Mucosa of gallbladder (tissue), 1 donor: ENCODE measurements around the gene LNPK. TPM values are rescaled to one million over a fixed set of nuclear protein-coding genes. Genes with fewer than 3 reads are reported as not detected.
"Not testable (repeated sequence)": the region's sequence is repeated elsewhere in the genome, so short reads cannot be mapped to it uniquely, and the experiment has no call there.

Experiments used
- DNase-seq: peaks from one replicate; pipeline ENCODE4 v3.0.0-alpha.2; 2020; ENCODE audit warnings: low spot score
- total RNA-seq: library from RNA; stranded (reverse); gene quantifications from one replicate; pipeline ENCODE4 v1.2.1, GENCODE V29; 2021
- donor health status: DM: no; HTN: no; CAD: no.

Gene LNPK, protein sequence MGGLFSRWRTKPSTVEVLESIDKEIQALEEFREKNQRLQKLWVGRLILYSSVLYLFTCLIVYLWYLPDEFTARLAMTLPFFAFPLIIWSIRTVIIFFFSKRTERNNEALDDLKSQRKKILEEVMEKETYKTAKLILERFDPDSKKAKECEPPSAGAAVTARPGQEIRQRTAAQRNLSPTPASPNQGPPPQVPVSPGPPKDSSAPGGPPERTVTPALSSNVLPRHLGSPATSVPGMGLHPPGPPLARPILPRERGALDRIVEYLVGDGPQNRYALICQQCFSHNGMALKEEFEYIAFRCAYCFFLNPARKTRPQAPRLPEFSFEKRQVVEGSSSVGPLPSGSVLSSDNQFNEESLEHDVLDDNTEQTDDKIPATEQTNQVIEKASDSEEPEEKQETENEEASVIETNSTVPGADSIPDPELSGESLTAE
- 25.5 TPM for total RNA-seq

DNA sequence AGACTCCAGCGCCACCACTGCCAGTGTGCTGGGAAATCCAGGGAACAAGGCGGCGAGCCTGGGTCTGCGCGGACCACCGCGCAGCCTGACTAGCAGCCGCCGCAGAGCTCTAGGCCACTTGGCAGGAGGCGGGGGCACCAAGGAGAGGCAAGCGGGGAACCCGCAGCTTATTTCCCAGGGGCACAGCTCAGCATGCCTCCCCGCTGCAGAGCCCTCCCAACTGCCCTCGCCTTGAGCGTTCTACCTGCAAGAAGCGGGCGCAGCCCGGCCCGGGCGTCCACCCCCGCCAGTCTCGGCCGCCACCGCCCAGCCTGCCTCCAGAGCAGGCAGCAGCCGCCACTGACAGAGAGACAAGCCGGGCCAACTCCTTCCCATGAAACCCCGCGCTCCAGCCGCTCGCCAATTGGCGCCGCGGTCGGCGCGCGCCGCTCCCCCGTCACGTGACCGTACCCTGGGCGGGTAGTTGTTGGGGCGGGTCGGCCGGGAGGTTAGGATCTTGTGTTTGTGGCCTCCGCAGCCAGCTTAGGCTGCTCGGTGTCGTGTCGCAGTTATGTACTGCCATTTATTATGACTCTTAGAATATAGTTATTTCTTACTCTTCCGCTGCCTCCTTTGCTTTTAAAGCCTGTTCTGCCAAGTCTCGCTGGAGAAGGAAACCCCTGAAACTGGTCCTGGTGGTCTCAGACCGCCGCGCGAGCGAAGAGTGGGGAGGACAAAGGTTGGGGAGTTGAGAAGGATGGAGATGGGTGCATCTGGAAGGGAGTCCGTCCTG, at the start of gene LNPK:
Gene LNPK (minus strand): TSS at position 352 of the 772 bp plus-strand sequence. CDS start 6,683 bp downstream, outside the sequence.
- DNase-seq: peak; percentile 94

DNA sequence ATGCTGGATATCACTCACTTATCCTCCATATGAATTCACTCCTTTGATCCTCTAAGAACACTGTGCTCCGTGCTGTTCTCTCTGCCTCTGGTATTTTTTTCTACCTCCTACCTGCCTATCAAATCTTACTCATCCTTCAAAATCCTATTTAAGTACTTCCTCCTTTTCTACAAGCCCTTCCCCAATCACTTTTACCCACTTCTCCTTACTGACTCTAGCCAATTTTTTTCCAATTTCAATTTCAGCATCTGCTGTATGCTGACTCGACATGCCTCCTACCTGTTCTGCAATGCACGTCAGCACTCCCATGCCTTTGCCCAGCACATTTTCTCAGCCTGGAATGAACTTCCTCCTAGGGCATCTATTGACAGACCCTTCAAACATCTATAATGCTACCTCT, 37.3 kb upstream of the LNPK start:
- no peak for DNase-seq

DNA sequence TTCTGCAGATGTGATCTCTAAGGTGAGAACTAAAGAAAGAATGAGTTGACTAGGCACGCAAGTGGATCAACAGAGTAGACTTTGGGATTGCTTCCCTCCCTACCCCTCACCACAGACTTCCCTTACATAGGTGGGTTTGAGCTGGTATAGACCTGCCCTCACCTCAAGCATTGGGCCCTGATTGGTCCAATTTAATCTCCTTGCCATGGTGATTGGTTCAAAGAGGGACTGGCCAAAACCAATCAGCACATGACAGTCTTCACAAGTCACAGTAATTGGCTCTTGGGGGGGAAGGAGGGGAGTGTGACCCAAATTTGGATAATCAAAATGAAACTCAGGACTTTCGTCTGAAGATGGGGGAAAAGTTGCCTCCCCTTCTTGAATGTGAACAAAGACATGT, 36.6 kb upstream of the LNPK start:
- no peak for DNase-seq

DNA sequence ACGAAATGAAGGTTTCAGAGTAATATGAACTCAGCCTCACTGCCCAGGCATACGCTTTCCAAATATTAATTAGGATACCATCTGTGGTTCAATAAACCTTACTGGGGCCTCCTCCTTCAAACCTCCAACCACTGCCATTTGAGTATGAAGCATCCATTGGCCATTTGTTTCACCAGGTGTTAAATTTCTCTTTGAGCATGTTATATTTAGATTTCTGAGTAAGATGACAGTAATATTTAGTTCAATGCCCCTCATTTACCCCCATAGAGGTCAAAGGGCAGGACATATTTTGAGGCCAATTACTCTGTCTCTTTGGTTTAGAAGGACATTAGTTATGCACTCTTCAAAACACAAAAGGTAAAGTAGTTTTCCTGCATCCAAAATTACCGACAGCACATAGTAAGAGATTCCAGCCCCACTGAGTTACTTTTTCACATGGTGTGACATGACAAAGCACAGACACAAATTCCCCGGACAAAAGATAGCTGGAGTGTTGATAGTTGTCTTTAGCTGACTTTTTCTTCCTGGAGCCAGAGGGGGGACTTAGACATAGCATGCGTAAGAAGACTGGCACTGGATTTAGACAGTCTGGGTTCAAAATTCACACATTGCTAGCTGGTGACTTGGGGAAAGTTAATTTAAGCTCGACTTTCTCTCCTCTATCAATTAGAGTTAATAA, 33.1 kb upstream of the LNPK start:
- no peak for DNase-seq

DNA sequence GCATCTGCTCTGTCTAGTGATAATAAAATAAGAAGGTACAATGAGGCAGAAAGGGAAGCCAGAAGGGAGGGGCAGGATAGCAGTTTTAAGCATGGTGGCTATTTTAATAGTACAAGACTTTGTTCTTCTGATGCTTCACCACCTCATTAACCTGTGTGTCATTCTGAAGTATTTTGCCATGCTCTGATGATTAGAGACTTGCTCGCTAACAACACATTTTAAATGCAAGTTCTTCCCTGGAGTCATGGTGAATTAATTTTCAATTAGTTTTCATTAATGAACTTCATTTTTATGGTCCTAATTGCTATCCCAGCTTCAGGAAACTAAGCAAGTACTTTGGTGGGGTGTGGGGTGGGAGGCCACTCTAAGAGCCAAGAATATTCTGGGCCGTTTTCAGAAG, 25.7 kb upstream of the LNPK start:
- no peak for DNase-seq

DNA sequence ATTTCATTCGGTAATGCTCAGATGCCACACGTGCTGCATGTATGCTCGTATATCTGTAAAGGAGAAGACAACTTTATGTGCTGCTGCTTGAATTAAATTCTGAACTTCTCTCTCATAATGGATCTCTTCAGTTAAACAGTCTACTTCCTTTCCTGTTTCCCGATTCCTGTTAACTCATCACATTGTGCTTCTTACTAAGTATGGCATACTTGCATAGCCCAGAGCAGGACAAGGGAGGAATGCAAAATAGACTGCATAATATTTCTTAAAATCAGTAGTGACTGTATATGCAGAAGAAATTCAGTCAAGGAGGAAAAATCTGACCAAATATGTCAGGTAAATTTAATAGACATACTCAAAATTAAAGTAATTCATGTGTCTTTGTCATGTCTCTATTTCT, 23.9 kb upstream of the LNPK start:
- no peak for DNase-seq

DNA sequence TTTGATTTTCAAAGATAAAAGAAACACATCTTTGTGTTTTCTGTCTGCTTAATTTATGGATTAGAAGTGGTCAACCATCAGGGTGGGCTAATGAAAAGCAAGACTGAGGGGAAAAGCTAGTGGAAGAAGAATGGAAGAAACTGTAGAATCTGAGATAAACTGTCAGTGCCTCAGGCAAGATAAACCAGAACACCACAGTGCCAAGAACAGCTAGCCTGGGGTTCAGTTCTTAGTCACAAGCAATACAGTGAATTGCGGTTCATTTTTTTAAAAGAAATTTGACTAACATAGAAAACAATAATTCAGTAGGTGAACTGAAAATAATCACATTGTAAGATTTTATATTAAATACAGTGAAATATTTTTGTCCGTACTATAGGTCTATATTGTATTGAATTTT, 22.0 kb upstream of the LNPK start:
- no peak for DNase-seq

DNA sequence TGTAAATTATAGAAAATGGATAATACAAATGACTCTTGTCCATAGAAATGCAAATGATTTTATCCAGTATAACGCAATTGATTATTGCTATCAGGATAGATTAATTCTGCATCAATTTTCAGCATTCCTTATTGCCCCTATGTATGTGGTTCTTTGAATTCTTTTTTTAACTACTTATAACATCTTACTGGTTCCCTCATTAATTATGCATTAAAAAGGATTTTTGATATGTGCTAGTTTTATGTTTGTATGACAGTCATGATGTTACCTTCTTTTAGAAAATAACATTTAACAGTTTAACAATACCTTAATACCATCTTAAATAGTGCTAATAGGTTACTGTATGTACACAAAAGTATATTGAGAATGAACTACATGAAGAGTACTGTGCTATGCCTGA, 20.0 kb upstream of the LNPK start:
- no peak for DNase-seq

DNA sequence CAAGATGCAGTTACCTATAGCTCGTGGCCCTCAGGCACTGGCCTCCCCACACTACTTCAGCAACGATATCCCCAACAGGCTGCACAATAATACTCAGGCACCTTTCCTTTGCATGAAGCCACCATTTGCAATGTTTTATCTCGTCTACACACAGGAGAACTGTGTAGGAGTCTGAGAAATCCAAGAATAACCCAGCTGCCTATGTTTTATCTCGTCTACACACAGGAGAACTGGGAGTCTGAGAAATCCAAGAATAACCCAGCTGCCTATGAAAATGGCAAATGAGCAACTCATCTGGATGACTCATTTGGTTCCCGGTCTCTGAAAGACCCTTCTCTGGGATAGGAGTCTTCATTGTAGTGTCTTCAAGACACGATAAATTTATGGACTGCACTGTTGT, 18.3 kb upstream of the LNPK start:
- no peak for DNase-seq

DNA sequence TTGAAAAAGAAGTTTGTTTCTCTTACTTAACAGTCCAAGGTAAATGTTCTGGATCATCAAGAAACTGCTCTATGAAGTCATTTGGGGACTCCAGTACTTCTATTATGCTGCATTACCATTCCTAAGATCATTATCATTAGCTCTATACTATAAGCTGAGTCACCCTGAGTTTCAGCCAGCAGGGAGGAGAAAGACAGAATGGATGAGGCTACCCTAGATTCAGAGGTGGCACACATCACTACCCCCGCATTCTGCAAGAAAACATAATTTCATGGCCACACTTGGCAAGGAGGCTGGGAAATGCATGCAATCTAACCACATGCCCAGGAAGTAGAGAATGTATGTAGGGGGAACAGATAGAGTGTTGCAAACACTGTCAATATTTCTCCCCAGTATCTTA, 16.6 kb upstream of the LNPK start:
- DNase-seq: no peak

DNA sequence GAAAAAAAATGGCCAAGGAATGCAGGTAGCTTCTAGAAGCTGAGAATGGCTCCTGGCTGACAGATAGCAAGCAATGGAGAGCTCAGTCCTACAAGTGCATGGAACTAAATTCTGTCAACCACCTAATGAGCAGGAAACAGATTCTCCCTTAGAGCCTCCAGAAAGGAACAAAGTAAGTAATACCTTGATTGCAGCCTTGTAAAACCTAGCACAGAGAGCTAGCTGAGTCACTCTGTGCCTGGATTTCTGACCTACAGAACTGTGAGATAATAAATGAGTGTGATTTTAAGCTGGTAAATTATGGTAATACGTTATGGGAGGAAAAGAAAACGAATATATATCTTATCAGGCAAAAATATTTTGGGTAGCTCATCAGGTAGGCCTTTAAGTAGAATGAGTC, 7.4 kb upstream of the LNPK start:
- no peak for DNase-seq

DNA sequence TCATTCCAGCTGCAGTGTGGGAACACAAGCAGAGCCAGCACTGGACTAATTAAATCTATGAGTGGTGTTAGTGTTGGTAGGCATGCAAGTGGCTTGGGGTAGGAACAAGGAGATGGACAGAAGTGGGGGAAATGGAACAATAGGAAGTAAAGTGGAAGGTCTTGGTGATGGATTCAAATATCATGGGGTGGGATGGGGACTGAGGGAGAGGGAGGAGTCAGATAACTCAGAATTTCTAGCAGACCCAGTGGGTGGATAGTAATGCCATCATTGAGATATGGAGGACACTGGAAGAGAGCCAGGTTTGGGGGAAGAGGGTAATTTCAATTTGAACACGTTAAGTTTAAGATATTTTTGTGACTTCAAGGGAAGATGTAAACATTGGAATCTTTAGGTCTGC, 2.9 kb upstream of the LNPK start:
- DNase-seq: no peak

DNA sequence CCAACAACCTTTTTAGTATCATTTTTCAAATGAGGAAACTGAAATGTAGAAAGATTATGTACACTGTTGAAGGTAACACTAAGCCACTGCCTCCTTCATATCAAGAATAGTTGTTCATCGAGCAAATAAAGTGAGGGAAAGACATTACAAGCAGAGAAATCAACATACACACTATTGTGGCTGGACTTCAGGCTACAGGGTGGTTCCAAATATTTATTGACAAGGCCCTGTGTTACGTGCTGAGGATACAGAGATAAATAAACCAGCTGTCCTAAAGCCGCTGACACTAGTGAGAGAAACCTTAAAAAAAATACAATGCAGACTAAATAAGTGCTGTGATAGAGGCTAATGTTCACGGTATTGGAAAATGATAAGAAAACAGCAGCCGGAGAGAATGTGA, 1.9 kb upstream of the LNPK start:
- DNase-seq: no peak

DNA sequence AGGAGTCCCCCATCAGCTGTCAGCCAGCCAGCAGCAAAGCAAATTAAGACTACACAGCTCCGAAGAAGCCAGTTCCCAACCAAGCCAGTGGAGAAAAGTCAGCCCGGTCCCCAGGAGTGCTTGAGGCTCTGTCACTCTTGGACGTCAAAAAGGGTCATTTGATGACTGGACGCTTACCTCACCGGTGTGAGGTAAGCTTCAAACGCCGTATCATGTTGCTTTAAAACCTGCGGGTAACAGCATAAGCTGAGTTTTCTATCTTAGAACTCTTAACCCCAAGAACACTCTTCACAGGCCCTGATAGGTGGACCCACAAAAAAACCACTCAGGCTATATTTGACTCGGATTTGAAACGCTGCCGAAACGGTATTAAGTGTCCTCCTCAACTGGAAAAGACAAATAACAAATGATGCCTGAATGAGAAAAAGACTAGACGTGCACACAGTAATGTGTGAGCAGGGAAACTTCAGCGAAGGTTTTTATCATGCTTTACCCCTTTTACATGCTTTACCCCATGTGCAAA, 682 bp upstream of the LNPK start:
- DNase-seq: no peak

DNA sequence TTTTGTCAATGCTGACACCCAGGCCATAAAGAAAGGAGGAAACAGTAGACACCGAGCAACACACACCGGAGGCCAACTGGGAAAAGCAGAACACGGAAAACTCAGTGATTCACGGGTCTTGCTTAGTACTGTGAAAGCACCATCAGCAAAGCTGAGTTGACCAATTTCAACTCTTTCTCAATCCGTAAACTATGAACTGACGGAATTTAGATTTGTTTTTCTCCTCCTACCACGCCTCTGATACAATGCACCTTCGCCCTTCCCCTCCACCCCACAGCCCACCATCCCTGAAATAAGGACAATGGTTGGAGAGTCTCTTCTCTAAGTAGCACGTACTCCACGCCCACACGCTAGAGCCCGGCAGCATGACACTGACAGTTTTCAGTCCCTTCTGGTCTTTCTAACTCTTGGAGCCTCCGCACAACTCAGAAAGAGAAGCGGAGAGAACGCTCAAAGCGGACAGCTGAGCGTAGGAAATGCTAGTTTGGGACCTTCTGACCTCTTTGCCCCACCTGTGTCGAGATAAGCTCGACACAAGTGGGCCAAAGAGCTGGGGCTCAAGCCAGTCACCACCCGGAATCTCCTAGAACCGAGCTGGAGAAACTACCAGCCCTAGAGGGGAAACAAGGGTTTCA, 669 bp downstream of the LNPK start:
- peak; percentile 16 for DNase-seq

DNA sequence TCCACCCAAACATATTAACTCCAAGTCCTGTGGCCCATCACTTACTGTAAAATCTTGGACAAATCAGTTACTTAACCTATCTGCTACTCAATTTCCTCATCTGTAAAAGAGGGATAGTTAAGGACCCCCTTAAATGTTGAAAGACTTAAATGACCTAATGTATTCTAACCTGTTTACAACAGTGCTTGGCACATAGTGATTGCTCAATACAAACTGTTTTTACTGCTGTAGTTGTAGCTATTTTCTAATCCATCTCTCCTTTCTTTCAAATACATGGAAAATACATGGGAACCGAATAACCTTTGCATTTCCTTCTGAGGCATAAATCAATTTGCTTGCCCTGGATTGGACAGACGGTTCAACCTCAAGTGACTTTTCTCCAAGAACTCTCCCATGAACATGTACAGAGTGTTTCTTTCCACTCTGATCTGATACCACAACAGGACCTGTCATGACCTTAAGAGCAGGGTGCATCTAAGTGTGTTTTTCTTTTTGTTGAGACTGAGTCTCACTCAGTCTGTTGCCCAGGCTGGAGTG, 2.7 kb downstream of the LNPK start:
- DNase-seq: no peak

DNA sequence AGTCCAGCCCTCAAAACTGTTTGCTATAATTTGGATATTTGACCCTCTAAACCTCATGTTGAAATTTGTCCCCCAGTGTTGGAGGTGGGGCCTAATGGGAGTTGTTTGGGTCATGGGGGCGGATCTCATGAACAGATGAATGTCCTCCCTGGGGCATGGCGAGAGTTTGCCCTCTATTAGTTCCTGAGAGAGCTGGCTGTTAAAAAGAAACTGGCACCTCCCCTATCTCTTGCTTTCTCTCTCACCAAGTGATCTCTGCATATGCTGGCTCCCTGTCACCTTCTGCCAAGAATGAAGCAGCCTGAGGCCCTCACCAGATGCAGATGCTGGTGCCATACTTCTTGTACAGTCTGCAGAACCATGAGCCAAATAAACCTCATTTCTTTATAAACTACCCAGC, 12.0 kb downstream of the LNPK start:
- no peak for DNase-seq

DNA sequence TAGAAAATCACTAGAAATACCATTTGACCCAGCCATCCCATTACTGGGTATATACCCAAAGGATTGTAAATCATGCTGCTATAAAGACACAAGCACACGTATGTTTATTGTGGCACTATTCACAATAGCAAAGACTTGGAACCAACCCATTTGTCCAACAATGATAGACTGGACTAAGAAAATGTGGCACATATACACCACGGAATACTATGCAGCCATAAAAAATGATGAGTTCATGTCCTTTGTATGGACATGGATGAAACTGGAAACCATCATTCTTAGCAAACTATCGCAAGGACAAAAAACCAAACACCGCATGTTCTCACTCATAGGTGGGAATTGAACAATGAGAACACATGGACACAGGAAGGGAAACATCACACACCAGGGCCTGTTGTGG, 14.9 kb downstream of the LNPK start:
- not testable (repeated sequence) for DNase-seq

DNA sequence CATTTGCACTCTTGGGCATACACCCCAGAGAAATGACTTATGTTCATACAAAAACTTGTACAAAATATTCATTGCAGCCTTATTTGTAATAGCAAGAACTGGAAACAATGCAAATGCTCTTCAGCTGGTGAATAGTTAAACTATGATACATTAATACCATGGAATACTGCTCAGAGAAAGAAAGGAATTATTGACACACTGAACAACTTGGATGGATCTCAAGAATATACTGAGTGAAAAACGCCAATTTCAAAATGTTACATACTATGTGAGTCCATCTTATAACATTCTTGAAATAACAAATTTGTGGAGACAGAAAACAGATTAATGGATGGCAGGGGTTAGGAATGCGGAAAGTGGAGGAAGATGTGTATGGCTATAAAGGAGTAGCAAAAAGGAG, 17.2 kb downstream of the LNPK start:
- no peak for DNase-seq

DNA sequence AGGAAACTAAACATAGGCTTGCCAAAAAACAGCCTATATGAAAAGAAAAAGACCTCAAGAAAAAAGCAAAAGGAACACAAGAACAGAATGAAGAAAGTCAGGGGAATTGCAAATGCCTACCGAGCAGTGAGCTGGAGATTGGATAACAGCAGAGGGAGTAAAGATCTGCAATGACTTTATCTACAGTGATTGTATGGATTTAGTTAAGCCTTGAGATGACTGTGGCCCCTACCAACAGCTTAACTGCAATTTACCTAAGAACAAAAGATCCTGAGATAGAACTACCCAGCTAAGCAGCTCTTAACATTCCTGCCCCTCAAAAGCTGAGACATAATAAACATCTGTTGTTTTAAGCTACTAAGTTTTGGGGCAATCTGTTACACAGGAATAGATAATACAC, 20.5 kb downstream of the LNPK start:
- no peak for DNase-seq

DNA sequence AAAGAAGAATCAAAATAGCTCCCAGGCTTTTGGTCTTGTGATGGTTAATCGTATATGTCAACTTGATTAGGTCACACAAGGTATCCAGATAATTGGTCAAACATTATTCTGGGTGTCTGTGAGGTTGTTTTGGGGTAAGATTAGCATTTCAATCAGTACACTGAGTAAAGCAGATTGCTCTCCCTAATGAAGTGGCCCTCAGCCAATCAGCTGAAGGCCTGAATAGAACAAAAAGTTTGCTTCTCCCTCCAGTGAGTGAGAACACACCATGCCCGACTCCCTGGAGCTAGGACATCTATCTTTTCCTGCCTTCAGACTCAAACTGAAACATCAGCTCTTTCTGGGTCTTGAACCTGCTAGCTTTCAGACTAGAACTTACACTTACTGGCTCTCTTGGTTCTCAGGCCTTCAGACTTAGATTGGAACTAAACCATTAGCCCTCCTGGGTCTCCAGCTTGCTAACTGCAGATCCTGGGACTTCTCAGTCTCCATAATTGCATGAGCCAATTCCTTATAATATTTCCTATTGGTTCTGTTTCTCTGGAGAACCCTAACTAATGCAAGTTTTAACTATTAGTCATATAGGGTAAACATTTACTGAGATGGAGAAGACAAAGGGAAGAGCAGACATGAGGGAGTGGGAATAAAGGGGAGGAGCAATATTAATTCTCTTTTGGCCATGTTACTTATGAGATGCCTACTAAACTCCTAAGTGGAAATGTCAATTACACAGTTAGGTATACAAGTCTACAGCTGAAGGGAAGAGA, 25.5 kb downstream of the LNPK start:
- DNase-seq: no peak
